NCI-H526 treated with DMSO at 0.1 percent for 48 hours (cell line): Measurements from ENCODE around the gene OR51B4.
"Not testable (repeated sequence)": the region's sequence is repeated elsewhere in the genome, so short reads cannot be mapped to it uniquely, and the experiment has no call there.

Experiments
- DNase-seq: peaks from one replicate; lab custom pipeline; 2025; lab: John Stamatoyannopoulos, UW

The OR51B4 gene

DNA sequence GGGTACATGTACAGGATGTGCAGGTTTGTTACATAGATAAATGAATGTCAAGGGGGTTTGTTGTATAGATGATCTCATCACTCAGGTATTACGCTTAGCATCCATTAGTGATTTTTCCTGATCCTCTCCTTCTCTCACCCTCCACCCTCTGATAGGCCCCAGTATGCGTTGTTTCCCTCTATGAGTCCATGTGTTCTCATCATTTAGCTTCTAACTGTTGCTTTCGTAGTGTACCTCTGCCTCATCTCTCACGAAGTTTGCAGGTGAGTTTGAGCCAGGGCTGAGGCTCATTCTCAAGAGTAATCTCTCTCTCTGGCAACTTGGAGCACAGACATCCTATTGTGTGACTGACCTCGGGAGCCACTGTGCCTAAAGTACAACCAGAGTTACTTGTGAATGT lies 27.4 kb downstream of the OR51B4 start:
- DNase-seq: no peak

DNA sequence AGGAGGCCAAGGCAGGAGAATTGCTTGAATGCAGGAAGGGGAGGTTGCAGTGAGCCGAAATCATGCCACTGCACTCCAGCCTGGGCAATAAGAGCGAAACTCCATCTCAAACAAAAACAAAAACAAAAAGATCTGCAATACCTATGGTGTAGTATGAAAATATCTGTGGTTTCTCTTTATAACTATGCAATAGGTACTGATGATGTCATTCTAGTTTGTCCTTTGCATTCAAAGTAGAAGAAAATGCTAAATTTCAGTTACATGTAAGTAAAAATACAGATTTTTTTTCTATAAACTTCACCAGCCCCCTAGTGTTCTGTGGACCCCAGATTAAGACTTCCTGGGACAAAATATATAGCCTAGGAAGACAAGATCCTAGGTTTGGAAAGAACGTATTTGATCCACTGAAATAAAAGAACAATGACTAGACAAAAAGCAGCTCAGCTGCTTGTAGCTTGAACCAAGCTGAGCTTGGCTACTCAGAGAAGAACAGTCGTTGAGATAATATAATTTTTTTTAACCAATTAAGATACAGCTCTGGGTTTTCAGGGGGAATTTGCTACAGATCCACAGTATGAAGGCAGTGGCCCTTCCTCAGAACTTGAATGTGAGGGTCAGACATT lies 29.2 kb downstream of the OR51B4 start:
- no peak for DNase-seq

DNA sequence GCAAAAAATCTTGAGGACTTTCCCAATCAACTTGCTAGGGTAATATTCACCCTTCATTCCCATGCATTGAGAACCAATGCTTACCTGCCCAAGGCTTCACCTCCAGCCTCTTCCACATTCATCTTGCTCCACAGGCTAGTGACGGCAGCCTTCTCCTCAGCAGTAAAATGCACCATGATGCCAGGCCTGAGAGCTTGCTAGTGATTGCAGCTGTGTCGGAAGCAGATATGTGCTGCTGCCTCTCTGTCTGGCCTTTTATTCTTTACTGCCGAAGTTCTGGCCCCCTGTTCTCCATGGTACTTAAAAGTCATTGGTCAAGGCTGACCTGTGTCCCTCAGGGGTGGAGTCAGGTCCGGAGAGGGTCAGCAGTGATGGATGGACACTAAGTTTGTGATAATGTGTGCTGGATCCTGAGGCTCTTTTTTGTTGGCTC lies 32.0 kb downstream of the OR51B4 start, which contains the start of gene HBE1:
HBE1 (minus strand) TSS at position 231 of the 433 bp plus-strand sequence; CDS start at position 176, 55 bp downstream.
- no peak for DNase-seq

DNA sequence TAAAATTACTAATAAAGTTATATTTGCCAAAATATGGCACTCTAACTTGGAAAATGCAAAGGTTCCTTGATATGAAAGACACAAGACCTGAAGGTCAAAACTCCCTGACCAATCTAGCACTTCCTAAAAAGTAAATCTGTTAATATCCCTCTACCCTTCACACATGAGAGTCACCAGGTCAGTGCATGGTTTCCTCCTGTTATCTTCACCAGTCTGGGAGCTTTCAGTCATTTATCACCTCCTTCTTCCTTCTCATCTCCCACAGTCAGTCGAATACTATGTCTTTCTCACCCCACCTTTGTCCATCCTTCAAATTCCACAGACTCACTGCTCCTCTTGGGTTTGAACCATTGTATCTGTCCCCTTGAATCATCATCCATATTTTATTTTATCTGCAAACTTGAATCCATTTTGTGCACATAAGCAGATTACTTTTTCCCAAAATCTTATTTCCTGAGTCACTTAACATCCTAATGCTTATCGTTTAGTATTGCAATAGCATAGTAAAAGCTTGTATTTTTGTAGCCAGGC lies 34.6 kb downstream of the OR51B4 start:
- no peak for DNase-seq

DNA sequence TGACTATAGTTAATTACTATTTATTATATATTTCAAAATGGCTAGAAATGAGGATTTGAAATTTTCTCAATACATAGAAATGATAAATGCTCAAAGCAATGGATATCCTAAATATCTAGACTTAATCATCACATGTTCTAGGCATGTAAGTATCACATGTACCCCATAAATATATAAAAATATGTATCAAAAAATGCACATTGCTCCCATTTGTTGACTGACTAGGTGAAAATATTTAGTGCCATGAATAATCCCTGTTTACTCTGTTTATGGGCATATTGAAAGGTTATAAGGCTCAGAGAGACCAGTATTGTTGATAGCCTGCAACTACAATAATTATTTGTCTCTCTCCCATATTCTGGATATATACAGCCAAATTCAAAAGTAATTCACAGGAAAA lies 35.1 kb downstream of the OR51B4 start:
- no peak for DNase-seq

DNA sequence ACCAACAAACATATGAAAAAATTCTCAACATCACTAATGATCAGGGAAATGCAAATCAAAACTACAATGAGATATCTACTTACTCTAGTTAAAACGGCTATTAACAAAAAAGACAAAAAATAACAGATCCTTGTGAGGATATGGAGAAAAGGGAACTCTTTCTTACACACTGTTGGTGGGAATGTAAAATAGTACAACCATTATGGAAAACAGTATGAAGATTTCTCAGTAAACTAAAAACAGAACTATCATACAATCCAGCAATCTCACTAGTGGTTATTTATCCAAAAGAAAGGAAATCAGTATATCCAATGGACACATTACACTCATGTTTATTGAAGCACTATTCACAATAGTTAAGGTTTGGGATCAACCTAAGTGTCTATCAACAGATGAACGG lies 35.9 kb downstream of the OR51B4 start:
- DNase-seq: no peak

DNA sequence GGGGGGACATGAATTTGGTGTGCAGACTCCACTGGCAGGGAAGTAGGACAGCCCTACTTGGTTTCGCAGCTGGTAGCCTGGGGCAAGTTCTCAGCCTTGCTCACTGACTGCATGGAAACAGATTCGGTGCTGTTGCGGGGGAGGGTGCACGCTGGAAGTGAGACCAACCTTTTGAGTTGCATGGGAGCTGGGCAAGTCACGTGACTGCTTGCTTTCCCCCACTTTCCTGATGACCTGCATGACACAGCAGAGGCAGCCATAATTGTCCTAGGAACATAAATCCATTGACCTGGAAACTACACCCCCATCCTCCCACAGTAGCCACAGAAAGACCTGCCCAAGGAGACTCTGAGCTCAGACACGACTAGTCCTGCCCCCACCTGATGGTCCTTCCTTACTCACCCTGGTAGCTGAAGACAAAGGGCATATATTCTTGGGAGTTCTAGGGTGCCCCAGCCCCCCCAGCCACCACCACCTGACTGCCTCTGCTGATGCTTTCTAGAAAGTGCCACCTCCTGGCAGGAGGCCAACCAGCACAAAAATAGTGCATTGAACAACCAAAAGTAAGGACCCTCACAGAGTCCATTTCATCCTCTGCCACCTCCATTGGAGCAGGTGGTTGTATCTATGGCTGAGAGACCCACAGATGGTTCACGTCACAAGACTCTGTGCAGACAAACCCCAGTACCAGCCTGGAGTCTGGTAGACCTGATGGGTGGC lies 43.0 kb downstream of the OR51B4 start:
- DNase-seq: no peak

DNA sequence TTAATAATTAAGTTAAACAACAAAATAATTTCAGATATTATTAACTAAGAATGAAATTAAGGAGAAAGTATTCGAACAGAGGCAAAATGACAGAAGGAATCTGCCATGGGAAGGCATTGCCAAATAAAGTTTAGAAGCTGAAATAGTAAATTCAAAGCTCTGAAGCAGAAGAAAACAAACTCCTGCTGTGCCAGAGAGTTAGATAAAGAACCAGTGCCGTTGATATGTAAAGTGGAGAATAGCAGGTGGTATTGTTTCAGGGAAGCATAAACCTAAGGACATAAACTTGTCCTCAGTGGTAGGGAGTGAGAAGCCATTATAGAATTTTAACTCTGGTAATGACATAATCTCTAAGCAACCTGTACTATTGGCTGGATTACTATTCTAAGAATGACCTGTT lies 44.5 kb downstream of the OR51B4 start:
- DNase-seq: no peak

DNA sequence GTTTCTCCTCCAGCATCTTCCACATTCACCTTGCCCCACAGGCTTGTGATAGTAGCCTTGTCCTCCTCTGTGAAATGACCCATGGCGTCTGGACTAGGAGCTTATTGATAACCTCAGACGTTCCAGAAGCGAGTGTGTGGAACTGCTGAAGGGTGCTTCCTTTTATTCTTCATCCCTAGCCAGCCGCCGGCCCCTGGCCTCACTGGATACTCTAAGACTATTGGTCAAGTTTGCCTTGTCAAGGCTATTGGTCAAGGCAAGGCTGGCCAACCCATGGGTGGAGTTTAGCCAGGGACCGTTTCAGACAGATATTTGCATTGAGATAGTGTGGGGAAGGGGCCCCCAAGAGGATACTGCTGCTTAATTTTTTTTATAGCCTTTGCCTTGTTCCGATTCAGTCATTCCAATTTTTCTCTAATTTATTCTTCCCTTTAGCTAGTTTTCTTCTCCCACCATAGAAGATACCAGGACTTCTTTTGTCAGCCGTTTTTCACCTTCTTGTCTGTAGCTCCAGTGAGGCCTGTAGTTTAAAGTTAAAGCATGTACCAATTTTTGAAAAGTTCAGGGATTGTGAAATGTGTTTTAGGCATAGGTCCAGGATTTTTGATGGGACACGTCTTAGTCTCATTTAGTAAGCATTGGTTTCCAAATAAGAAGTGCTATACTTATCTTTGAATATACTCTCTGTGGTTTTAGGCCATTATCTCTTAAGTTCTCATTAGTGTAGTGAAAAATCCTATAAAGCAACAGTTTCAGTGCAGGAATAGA lies 46.9 kb downstream of the OR51B4 start, which contains the start of gene HBG2:
HBG2 (minus strand) TSS at position 136 of the 768 bp plus-strand sequence; CDS start at position 83, 53 bp downstream.
- not testable (repeated sequence) for DNase-seq

DNA sequence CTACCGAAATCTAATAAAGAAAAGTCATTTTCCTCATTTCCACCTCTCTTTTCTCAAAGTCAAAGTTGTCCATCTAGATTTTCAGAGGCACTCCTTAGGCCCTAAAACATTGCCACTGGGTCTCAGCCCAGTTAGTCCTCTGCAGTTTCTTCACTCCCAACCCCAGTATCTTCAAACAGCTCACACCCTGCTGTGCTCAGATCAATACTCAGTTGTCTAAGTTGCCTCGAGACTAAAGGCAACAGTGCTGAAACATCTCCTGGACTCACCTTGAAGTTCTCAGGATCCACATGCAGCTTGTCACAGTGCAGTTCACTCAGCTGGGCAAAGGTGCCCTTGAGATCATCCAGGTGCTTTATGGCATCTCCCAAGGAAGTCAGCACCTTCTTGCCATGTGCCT lies 47.7 kb downstream of the OR51B4 start:
- not testable (repeated sequence) for DNase-seq

DNA sequence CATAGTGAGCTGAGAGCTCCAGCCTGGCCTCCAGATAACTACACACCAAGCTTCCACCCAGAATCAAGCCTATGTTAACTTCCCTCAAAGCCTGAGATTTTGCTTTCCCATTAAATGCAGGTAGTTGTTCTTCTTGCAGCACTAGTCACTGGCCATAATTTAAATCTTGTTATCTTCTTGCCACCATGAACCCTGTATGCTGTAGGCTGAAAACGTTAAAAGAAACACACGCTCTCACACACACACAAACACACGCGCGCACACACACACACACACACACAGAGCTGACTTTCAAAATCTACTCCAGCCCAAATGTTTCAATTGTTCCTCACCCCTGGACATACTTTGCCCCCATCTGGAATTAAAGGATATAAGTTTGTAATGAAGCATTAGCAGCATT lies 48.3 kb downstream of the OR51B4 start:
- DNase-seq: not testable (repeated sequence)

DNA sequence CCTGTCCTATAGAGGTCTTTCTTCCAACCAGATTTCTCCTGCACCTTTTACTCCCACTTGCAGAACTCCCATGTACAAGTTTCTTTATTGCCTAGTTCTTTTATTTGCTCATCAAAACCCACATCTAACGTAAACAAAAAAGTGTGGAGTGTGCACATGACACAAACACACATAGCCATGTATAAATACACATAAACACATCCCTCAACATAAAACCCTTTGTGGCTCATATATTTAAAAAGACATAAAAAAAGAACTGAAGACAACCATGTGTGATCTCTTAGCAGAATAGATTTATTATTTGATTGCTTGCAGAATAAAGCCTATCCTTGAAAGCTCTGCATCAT lies 48.9 kb downstream of the OR51B4 start:
- DNase-seq: no peak

DNA sequence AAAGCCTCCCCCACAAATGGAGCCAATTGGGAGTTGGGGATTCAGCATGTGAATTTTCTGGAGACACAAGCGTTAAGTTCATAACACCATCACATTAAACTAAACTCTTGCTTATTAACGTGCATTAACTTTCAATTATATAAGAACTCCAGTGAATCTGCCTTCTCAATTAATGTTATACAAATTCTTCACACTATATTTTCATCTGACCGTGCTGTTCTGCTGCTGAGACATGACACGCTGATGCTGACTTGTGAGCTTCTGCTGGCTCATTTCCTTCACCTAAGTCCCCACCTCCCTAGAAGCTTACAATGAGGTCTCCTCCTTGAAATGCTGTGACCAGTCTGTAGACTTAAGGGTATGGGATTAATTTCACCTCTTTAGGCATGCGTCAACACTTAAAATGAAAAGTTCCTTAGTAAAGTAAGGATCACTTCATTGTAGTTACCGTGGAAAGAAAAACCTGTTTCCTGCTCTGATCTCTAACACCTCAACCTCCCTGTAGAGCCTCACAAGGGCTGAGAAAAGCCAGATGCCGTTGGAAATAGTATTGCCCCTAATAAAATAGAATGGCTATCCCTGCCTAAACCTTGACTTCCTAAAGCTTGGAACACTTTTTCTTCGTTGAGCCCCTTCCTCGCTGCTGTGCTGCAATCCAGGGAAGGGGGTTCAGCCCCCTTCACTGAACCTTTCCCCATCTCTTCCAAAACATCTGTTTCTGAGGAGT lies 49.4 kb downstream of the OR51B4 start:
- no peak for DNase-seq

DNA sequence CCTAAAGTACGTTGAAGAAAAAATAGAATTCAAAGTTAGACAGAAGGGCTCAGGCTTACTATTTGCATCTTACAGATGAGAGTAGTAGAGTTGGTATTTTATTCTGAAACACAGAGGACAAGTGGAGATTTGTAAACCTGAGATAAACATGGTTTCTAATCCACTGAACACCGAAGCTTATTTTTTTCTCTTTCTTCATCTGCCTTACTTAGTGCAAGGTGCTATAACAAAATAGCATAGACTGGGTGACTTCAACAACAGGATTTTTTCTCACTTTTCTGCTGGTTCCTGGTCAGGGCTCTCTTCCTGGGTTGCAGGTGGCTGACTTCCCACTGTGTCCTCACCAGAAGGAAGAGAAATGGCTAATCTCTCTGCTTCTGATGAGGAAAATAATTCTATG lies 50.0 kb downstream of the OR51B4 start:
- DNase-seq: no peak
